Spinal cord (tissue), 10 donors: ENCODE results near the gene ANAPC10. TPM values are rescaled to one million over a fixed set of nuclear protein-coding genes. Genes with fewer than 3 reads are reported as not detected.
"Not testable (repeated sequence)": the region's sequence is repeated elsewhere in the genome, so short reads cannot be mapped to it uniquely, and the experiment has no call there.

Experiments used
- DNase-seq, 6 donors: peaks; one replicate each; pipeline versions ENCODE4 v3.0.0 to v3.0.0-alpha.2; 2013 to 2015; ENCODE audit warnings: low spot score in 6 of 6, low read depth in 4 of 6
- H3K27ac ChIP-seq: one replicate; pipeline ENCODE4 v1.5.1; 2013; ENCODE audit warnings: low read depth, low read length, control low read depth
- H3K27me3 ChIP-seq: one replicate; pipeline ENCODE4 v1.6.1; 2013; ENCODE audit warnings: low read length; ENCODE audit not compliant: control insufficient read depth, insufficient read depth
- H3K36me3 ChIP-seq: one replicate; pipeline ENCODE4 v1.6.1; 2013; ENCODE audit warnings: low read length; ENCODE audit not compliant: control insufficient read depth, insufficient read depth
- H3K4me1 ChIP-seq: one replicate; pipeline ENCODE4 v1.6.1; 2013; ENCODE audit warnings: low read length; ENCODE audit not compliant: control insufficient read depth, insufficient read depth
- H3K4me3 ChIP-seq: one replicate; pipeline ENCODE4 v1.5.1; 2013; ENCODE audit warnings: low read depth, low read length, control low read depth
- H3K9me3 ChIP-seq: one replicate; pipeline ENCODE4 v1.6.1; 2013; ENCODE audit warnings: low read length; ENCODE audit not compliant: control insufficient read depth, insufficient read depth
- WGBS: methylation state at CpG from one replicate; pipeline ENCODE4 v1.1.5; 2013; ENCODE audit warnings: missing lambda C conversion rate; ENCODE audit not compliant: insufficient coverage; 5-methylcytosine and 5-hydroxymethylcytosine counted together
- polyA plus RNA-seq, 2 donors: library from polyadenylated mRNA; unstranded; fragments of 120-200 nt; gene quantifications; one replicate each; pipeline ENCODE4 v1.2.1, GENCODE V29; 2013; ENCODE audit not compliant: insufficient read length in 2 of 2
- total RNA-seq, 2 donors: library from RNA; depleted of rRNA in 1 of 2; stranded (reverse); fragments of 120-200 nt in 1 of 2; fragments of >200 nt in 1 of 2; gene quantifications; one replicate each; pipeline versions ENCODE4 v1.2.3 to v1.2.4, GENCODE V29; 2013 to 2014
- donor health status: healthy.

ANAPC10 gene
- total and polyA plus RNA-seq, 4 donors, result 19.8 to 44.4 (median 30.0) TPM

GRCh38 chr4:145019346-145019745, 78.7 kb downstream of the ANAPC10 start:
- Histone ChIP-seq H3K4me3 (no peak overlapping the region), H3K9me3 (peaks cover 7% of the 10 kb centered on the region)
- no CpG with 5 or more reads among the region's 1 CpG for WGBS

GRCh38 chr4:145014365-145014764, 83.6 kb downstream of the ANAPC10 start:
- 96% methylated on average over 4 of the region's 4 CpGs for WGBS
- no peaks in the 10 kb centered on the region for H3K4me1 ChIP-seq
- no peak overlapping the region for H3K27ac ChIP-seq
- H3K4me3 ChIP-seq, result no peak overlapping the region
- no peaks in the 10 kb centered on the region for H3K36me3 ChIP-seq
- H3K9me3 ChIP-seq, result peaks cover 4% of the 10 kb centered on the region
- no peaks in the 10 kb centered on the region for H3K27me3 ChIP-seq
- no peak for DNase-seq

More at GRCh38 chr4:145019346-145019745, 78.7 kb downstream of the ANAPC10 start:
- H3K27me3 ChIP-seq, result no peaks in the 10 kb centered on the region
- H3K27ac ChIP-seq, result no peak overlapping the region
- no peak for DNase-seq
- H3K36me3 ChIP-seq, result no peaks in the 10 kb centered on the region
- no peaks in the 10 kb centered on the region for H3K4me1 ChIP-seq

GRCh38 chr4:145012841-145013240, 85.2 kb downstream of the ANAPC10 start:
- no peaks in the 10 kb centered on the region for H3K4me1 ChIP-seq
- H3K27me3 ChIP-seq, result no peaks in the 10 kb centered on the region
- peak in 1 of 6 donors; percentile 28 for DNase-seq
- H3K27ac ChIP-seq, result no peak overlapping the region
- peaks cover 4% of the 10 kb centered on the region for H3K9me3 ChIP-seq
- H3K4me3 ChIP-seq, result no peak overlapping the region
- H3K36me3 ChIP-seq, result no peaks in the 10 kb centered on the region

GRCh38 chr4:145011636-145012035, 86.4 kb downstream of the ANAPC10 start:
- no peaks in the 10 kb centered on the region for H3K27me3 ChIP-seq
- H3K4me3 ChIP-seq, result no peak overlapping the region
- no peaks in the 10 kb centered on the region for H3K4me1 ChIP-seq
- no peak overlapping the region for H3K27ac ChIP-seq
- H3K36me3 ChIP-seq, result no peaks in the 10 kb centered on the region
- DNase-seq, result peak in 1 of 6 donors; percentile 31
- peaks cover 4% of the 10 kb centered on the region for H3K9me3 ChIP-seq

GRCh38 chr4:145010315-145010714, 87.7 kb downstream of the ANAPC10 start:
- DNase-seq, H3K36me3 ChIP-seq, H3K27me3 ChIP-seq, H3K9me3 ChIP-seq, H3K4me3 ChIP-seq, H3K27ac ChIP-seq, H3K4me1 ChIP-seq: not testable (repeated sequence)
- WGBS, result no CpG with 5 or more reads among the region's 6 CpGs

GRCh38 chr4:145003675-145004074, 94.3 kb downstream of the ANAPC10 start:
- H3K27ac ChIP-seq, result no peak overlapping the region
- no peak for DNase-seq
- H3K36me3 ChIP-seq, result no peaks in the 10 kb centered on the region
- no peak overlapping the region for H3K4me3 ChIP-seq
- H3K4me1 ChIP-seq, result no peaks in the 10 kb centered on the region
- no CpG with 5 or more reads among the region's 2 CpGs for WGBS
- no peaks in the 10 kb centered on the region for H3K27me3 ChIP-seq
- H3K9me3 ChIP-seq, result no peaks in the 10 kb centered on the region

GRCh38 chr4:145001635-145002034, 96.4 kb downstream of the ANAPC10 start:
- Histone ChIP-seq H3K27me3 (no peaks in the 10 kb centered on the region), H3K9me3 (no peaks in the 10 kb centered on the region), H3K36me3 (no peaks in the 10 kb centered on the region), H3K4me3 (no peak overlapping the region), H3K27ac (no peak overlapping the region), H3K4me1 (no peaks in the 10 kb centered on the region)
- DNase-seq, result no peak
- 90% methylated on average over 2 of the region's 3 CpGs for WGBS

- H3K36me3 ChIP-seq, H3K4me3 ChIP-seq, H3K4me1 ChIP-seq, DNase-seq, H3K27ac ChIP-seq, H3K27me3 ChIP-seq, H3K9me3 ChIP-seq: not testable (repeated sequence)
- WGBS, result no CpG with 5 or more reads among the region's 5 CpGs
Measured at GRCh38 chr4:145000656-145001055, 97.3 kb downstream of the ANAPC10 start.

GRCh38 chr4:144989306-144989705, 108.7 kb downstream of the ANAPC10 start:
- Histone ChIP-seq H3K36me3 (no peaks in the 10 kb centered on the region), H3K27ac (no peak overlapping the region), H3K4me3 (no peak overlapping the region), H3K9me3 (no peaks in the 10 kb centered on the region), H3K4me1 (no peaks in the 10 kb centered on the region), H3K27me3 (no peaks in the 10 kb centered on the region)
- no peak for DNase-seq
- WGBS, result no CpG with 5 or more reads among the region's 2 CpGs

- no CpG with 5 or more reads among the region's 1 CpG for WGBS
Measured at GRCh38 chr4:144985531-144985930, 112.5 kb downstream of the ANAPC10 start.

More at GRCh38 chr4:144985531-144985930, 112.5 kb downstream of the ANAPC10 start:
- no peak overlapping the region for H3K27ac ChIP-seq
- no peaks in the 10 kb centered on the region for H3K9me3 ChIP-seq
- H3K4me3 ChIP-seq, result no peak overlapping the region
- H3K36me3 ChIP-seq, result no peaks in the 10 kb centered on the region
- no peaks in the 10 kb centered on the region for H3K27me3 ChIP-seq
- DNase-seq, result no peak
- no peaks in the 10 kb centered on the region for H3K4me1 ChIP-seq
